Sigmoid colon (tissue), 7 donors: ENCODE results near the gene DPT. TPM values are rescaled to one million over a fixed set of nuclear protein-coding genes. Genes with fewer than 3 reads are reported as not detected.

Experiments used
- DNase-seq: peaks from one replicate; pipeline ENCODE4 v3.0.0-alpha.2; 2019
- H3K27ac ChIP-seq, 4 donors: fragments of 200-600 bp; sonication (generic); one replicate each; pipeline ENCODE4 v1.5.1; 2016 to 2019; ENCODE audit warnings: mild to moderate bottlenecking in 1 of 4
- H3K27me3 ChIP-seq, 3 donors: fragments of 200-600 bp; sonication (generic); one replicate each; pipeline ENCODE4 v1.5.1; 2019; ENCODE audit warnings: mild to moderate bottlenecking in 1 of 3
- H3K36me3 ChIP-seq, 4 donors: fragments of 200-600 bp; sonication (generic); one replicate each; pipeline ENCODE4 v1.5.1; 2016 to 2019
- H3K4me1 ChIP-seq, 4 donors: fragments of 200-600 bp; sonication (generic); one replicate each; pipeline ENCODE4 v1.5.1; 2017 to 2019
- H3K4me3 ChIP-seq, 4 donors: fragments of 200-600 bp; sonication (generic); one replicate each; pipeline ENCODE4 v1.5.1; 2017 to 2019; ENCODE audit warnings: mild to moderate bottlenecking in 2 of 4, moderate library complexity in 1 of 4
- H3K9me3 ChIP-seq, 4 donors: fragments of 200-600 bp in 3 of 4; sonication (generic) in 3 of 4; one replicate each; pipeline versions ENCODE4 v1.5.1 to v1.6.1; 2013 to 2019
- EP300 ChIP-seq, 4 donors: sonication (generic); formaldehyde crosslinking; IDR thresholded peaks; one replicate each; pipeline ENCODE4 v1.6.1; 2017; ENCODE audit warnings: antibody characterized with exemption in 4 of 4
- POLR2A ChIP-seq, 2 donors: fragments of 450-650 bp; IDR thresholded peaks; one replicate each; pipeline ENCODE4 v1.6.1; 2016; ENCODE audit warnings: antibody characterized with exemption in 2 of 2, mild to moderate bottlenecking in 2 of 2, moderate library complexity in 2 of 2
- POLR2AphosphoS5 ChIP-seq, 4 donors: sonication (generic); formaldehyde crosslinking; IDR thresholded peaks; one replicate each; pipeline ENCODE4 v1.6.1; 2017; ENCODE audit warnings: antibody characterized with exemption in 4 of 4
- WGBS, 2 donors: extraction: QIAGEN DNeasy Blood & Tissue Kit; methylation state at CpG; one replicate each; pipeline ENCODE4 v1.1.7; 2013; 5-methylcytosine and 5-hydroxymethylcytosine counted together
- intact Hi-C: fragments of 100-400 bp; cut with DNase I; formaldehyde crosslinking; loops from one replicate; pipeline ENCODE4 v1.15.1; 2023
- polyA plus RNA-seq, 3 donors: library from polyadenylated mRNA; stranded (reverse); fragments of 200-250 nt; gene quantifications; one replicate each; pipeline ENCODE4 v1.2.3, GENCODE V29; 2013
- total RNA-seq, 4 donors: library from RNA; depleted of rRNA; stranded (reverse); fragments of >200 nt; gene quantifications; one replicate each; pipeline ENCODE4 v1.1.0, GENCODE V29; 2016
- TF ChIP-seq, protein P1 (sequence below), 4 experiments: fragments of 450-650 bp in 3 of 4; fragments of 200-600 bp in 1 of 4; IDR thresholded peaks; one replicate each; pipeline ENCODE4 v1.5.1; 2016 to 2019; ENCODE audit warnings: antibody characterized with exemption in 4 of 4, mild to moderate bottlenecking in 3 of 4, moderate library complexity in 2 of 4
- donor health status: healthy with polysubstance abuse.
- donor health status: Bipolar disorder and iron deficiency.
- donor health status: healthy.

DPT gene
- total and polyA plus RNA-seq, 7 donors = 2.1 to 519 (median 249) TPM

DNA sequence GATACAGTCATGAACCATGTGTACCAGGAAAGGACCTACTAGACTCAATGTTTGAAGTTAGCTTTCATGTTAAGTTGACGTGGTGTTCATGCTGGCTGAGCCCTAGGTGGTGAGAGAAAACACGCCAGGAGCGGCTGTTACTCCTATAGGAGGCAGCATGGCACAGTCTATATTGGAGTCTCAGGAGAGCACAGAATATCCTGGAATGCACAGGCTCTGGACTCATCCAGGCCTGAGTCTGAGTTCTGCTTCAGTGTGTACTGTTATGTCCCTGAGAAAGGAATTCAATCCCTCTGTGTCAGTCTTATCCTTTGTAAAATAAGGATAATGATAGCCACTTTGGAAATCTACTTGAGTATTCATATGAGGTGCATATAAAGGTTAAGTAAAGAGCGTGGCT is 41.2 kb downstream of the DPT start:
- no peaks in the 10 kb centered on the region for H3K36me3 ChIP-seq
- 93% methylated on average over 4 of the region's 4 CpGs for WGBS, 2 donors
- no peak for TF ChIP-seq EP300 (IDR thresholded peaks at IDR 0.05)
- no peak for TF ChIP-seq POLR2A (IDR thresholded peaks at IDR 0.05)
- TF ChIP-seq POLR2AphosphoS5 (IDR thresholded peaks at IDR 0.05) = no peak
- TF ChIP-seq, protein P1, sequence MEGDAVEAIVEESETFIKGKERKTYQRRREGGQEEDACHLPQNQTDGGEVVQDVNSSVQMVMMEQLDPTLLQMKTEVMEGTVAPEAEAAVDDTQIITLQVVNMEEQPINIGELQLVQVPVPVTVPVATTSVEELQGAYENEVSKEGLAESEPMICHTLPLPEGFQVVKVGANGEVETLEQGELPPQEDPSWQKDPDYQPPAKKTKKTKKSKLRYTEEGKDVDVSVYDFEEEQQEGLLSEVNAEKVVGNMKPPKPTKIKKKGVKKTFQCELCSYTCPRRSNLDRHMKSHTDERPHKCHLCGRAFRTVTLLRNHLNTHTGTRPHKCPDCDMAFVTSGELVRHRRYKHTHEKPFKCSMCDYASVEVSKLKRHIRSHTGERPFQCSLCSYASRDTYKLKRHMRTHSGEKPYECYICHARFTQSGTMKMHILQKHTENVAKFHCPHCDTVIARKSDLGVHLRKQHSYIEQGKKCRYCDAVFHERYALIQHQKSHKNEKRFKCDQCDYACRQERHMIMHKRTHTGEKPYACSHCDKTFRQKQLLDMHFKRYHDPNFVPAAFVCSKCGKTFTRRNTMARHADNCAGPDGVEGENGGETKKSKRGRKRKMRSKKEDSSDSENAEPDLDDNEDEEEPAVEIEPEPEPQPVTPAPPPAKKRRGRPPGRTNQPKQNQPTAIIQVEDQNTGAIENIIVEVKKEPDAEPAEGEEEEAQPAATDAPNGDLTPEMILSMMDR (IDR thresholded peaks at IDR 0.05) = no peak
- no peak for DNase-seq
- no peaks in the 10 kb centered on the region for H3K9me3 ChIP-seq
- H3K27ac ChIP-seq = peak overlapping the region in 3 of 4 donors; percentile 43 to 70 (median 66)
- H3K27me3 ChIP-seq = no peaks in the 10 kb centered on the region
- H3K4me1 ChIP-seq = peaks cover 0 to 52% (median 43%) of the 10 kb centered on the region in 4 donors
- intact Hi-C loops = no loop called here
- H3K4me3 ChIP-seq = no peak overlapping the region

DNA sequence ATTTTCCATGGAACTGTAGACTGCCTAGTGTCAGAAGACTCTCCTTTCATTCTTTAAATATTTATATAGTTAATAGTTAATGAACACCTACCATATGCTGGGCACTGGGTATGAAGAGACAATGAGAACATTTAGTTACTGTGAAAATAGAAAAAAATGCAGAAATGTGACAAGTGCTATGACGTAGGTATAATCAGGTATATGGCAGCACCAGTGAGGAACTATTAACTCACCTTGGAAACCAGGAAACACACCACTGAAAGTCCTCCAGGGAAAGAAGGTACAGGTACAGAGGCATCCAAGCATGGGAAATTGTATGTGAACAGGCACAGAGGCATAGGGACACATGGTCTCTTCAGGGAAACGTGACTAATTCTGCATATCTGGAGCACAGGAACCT is 42.3 kb downstream of the DPT start:
- Histone ChIP-seq H3K36me3 (no peaks in the 10 kb centered on the region), H3K27ac (no peak overlapping the region), H3K27me3 (no peaks in the 10 kb centered on the region), H3K4me3 (no peak overlapping the region), H3K4me1 (peaks cover 0 to 46% (median 43%) of the 10 kb centered on the region in 4 donors), H3K9me3 (no peaks in the 10 kb centered on the region)
- 83 to 93% methylated on average over 2 of the region's 2 CpGs for WGBS, 2 donors
- DNase-seq = no peak
- intact Hi-C loops = no loop called here
- TF ChIP-seq, protein P1 (IDR thresholded peaks at IDR 0.05) = no peak
- no peak for TF ChIP-seq POLR2A (IDR thresholded peaks at IDR 0.05)
- TF ChIP-seq EP300 (IDR thresholded peaks at IDR 0.05) = no peak

DNA sequence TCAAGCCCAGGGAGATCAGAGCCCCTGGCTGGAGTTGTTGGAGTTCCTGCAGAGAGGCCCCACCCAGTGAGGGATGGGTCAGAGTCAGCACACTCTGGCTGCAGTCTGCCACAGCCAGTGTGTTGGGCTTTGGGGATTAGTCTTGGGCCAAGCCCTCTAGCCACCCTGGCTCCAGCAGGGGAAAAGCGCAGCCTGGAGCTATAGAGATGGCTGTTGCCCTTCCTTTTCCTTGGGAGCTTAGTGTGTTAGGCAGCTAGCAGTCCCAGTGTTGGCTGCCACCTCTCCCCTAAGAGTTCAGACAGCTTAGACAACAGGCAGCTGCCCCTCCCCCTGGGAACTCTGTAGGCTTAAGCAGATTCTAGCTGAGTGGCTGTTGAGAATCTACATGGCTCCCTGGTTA is 45.1 kb downstream of the DPT start:
- no peak overlapping the region for H3K27ac ChIP-seq
- no peak overlapping the region for H3K4me3 ChIP-seq
- H3K4me1 ChIP-seq = peaks cover 0 to 21% (median 19%) of the 10 kb centered on the region in 4 donors
- TF ChIP-seq EP300 (IDR thresholded peaks at IDR 0.05) (no peak), POLR2A (IDR thresholded peaks at IDR 0.05) (no peak), POLR2AphosphoS5 (IDR thresholded peaks at IDR 0.05) (no peak)
- TF ChIP-seq, protein P1 (IDR thresholded peaks at IDR 0.05) = no peak
- H3K27me3 ChIP-seq = no peaks in the 10 kb centered on the region
- DNase-seq = no peak
- H3K36me3 ChIP-seq = no peaks in the 10 kb centered on the region
- no peaks in the 10 kb centered on the region for H3K9me3 ChIP-seq
- 89 to 91% methylated on average over 1 of the region's 1 CpG for WGBS, 2 donors
- intact Hi-C loops = no loop called here

DNA sequence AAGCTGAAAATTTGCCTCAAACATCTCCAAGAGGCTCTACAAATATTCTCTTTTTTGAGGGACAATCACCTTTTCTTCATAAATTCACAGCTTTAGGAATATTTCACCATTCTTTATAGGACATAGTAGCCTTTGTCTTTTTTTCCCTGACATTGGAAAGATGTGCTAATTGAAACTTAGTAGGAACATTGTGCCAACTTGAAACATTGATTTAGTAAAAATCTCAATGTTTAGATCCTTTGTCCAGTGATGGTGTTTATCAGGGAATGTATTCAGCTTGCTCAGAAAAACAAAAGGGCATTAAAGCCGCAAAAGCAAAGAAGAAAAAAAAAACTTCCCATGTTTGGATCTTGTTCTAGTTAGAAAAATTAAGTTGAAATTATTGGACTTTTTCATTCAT is 52.1 kb downstream of the DPT start:
- Histone ChIP-seq H3K4me1 (peaks cover 0 to 4% (median 0%) of the 10 kb centered on the region in 4 donors), H3K27me3 (no peaks in the 10 kb centered on the region), H3K4me3 (no peak overlapping the region), H3K9me3 (no peaks in the 10 kb centered on the region), H3K36me3 (no peaks in the 10 kb centered on the region), H3K27ac (no peak overlapping the region)
- intact Hi-C loops = no loop called here
- no peak for TF ChIP-seq POLR2A (IDR thresholded peaks at IDR 0.05)
- TF ChIP-seq EP300 (IDR thresholded peaks at IDR 0.05) = no peak
- no peak for TF ChIP-seq POLR2AphosphoS5 (IDR thresholded peaks at IDR 0.05)
- TF ChIP-seq, protein P1 (IDR thresholded peaks at IDR 0.05) = no peak
- WGBS, 2 donors = 95 to 98% methylated on average over 1 of the region's 1 CpG
- DNase-seq = no peak
